ENCODE results near the gene HABP2. TPM values are rescaled to one million over a fixed set of nuclear protein-coding genes. Genes with fewer than 3 reads are reported as not detected.
A peak's percentile ranks its signal among the peaks of the same experiment; 100 is the strongest.

Gene HABP2
- polyA plus RNA-seq, 1 of the 3 experiments (the other 2 are of a cell fraction), result not detected

DNA sequence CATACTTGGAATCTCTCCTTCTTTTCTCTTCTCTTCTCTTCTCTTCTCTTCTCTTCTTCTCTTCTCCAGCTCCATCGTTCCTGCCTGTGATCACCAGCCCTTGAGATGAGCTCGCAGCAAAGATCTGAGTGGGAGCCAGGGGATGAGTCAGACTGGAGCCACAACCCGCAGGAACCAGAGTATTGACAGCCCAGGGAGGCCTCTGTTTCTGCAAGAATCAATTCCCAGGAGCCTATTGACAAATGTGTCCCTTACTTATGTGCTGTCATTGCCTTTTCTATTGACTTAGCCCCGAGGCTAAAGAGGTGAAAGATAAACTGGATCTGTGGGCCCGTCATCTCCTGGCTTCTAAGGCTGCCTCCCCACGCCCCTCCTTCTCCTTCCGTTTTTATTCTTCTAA is 13.1 kb upstream of the HABP2 start (continued):
- TF ChIP-seq, protein P1, sequence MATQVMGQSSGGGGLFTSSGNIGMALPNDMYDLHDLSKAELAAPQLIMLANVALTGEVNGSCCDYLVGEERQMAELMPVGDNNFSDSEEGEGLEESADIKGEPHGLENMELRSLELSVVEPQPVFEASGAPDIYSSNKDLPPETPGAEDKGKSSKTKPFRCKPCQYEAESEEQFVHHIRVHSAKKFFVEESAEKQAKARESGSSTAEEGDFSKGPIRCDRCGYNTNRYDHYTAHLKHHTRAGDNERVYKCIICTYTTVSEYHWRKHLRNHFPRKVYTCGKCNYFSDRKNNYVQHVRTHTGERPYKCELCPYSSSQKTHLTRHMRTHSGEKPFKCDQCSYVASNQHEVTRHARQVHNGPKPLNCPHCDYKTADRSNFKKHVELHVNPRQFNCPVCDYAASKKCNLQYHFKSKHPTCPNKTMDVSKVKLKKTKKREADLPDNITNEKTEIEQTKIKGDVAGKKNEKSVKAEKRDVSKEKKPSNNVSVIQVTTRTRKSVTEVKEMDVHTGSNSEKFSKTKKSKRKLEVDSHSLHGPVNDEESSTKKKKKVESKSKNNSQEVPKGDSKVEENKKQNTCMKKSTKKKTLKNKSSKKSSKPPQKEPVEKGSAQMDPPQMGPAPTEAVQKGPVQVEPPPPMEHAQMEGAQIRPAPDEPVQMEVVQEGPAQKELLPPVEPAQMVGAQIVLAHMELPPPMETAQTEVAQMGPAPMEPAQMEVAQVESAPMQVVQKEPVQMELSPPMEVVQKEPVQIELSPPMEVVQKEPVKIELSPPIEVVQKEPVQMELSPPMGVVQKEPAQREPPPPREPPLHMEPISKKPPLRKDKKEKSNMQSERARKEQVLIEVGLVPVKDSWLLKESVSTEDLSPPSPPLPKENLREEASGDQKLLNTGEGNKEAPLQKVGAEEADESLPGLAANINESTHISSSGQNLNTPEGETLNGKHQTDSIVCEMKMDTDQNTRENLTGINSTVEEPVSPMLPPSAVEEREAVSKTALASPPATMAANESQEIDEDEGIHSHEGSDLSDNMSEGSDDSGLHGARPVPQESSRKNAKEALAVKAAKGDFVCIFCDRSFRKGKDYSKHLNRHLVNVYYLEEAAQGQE (IDR thresholded peaks at IDR 0.05; ENCODE audit: low read depth, low read length), result no peak
- TF ChIP-seq TCF12 (IDR thresholded peaks at IDR 0.05), result no peak
- TF ChIP-seq RXRA (IDR thresholded peaks at IDR 0.05; ENCODE audit: borderline replicate concordance, low read depth), result no peak
- TF ChIP-seq JUND (IDR thresholded peaks at IDR 0.05), result peak; percentile 39; the same call in 1 of the 2 replicates
- TF ChIP-seq, protein P2, sequence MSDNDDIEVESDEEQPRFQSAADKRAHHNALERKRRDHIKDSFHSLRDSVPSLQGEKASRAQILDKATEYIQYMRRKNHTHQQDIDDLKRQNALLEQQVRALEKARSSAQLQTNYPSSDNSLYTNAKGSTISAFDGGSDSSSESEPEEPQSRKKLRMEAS (IDR thresholded peaks at IDR 0.05; ENCODE audit: low read depth), result no peak
- TF ChIP-seq MEF2A (IDR thresholded peaks at IDR 0.05; ENCODE audit: borderline replicate concordance, low read depth), result no peak
- no peak for TF ChIP-seq FOXM1 (IDR thresholded peaks at IDR 0.05; ENCODE audit: low read depth)
- TF ChIP-seq RAD21 (IDR thresholded peaks at IDR 0.05; ENCODE audit: low read length), result no peak
- TF ChIP-seq, protein P3, sequence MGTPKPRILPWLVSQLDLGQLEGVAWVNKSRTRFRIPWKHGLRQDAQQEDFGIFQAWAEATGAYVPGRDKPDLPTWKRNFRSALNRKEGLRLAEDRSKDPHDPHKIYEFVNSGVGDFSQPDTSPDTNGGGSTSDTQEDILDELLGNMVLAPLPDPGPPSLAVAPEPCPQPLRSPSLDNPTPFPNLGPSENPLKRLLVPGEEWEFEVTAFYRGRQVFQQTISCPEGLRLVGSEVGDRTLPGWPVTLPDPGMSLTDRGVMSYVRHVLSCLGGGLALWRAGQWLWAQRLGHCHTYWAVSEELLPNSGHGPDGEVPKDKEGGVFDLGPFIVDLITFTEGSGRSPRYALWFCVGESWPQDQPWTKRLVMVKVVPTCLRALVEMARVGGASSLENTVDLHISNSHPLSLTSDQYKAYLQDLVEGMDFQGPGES (IDR thresholded peaks at IDR 0.05; ENCODE audit: low read depth, low read length), result no peak
- TF ChIP-seq FOSL2 (IDR thresholded peaks at IDR 0.05; ENCODE audit: borderline replicate concordance, low read depth), result peak; percentile 58; the same call in 1 of the 2 replicates
- TF ChIP-seq, protein P4, sequence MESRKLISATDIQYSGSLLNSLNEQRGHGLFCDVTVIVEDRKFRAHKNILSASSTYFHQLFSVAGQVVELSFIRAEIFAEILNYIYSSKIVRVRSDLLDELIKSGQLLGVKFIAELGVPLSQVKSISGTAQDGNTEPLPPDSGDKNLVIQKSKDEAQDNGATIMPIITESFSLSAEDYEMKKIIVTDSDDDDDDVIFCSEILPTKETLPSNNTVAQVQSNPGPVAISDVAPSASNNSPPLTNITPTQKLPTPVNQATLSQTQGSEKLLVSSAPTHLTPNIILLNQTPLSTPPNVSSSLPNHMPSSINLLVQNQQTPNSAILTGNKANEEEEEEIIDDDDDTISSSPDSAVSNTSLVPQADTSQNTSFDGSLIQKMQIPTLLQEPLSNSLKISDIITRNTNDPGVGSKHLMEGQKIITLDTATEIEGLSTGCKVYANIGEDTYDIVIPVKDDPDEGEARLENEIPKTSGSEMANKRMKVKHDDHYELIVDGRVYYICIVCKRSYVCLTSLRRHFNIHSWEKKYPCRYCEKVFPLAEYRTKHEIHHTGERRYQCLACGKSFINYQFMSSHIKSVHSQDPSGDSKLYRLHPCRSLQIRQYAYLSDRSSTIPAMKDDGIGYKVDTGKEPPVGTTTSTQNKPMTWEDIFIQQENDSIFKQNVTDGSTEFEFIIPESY (IDR thresholded peaks at IDR 0.05; ENCODE audit: borderline replicate concordance, low read depth), result no peak
- TF ChIP-seq EZH2phosphoT487 (IDR thresholded peaks at IDR 0.05; ENCODE audit: borderline replicate concordance, low read depth), result no peak
- TF ChIP-seq TAF1 (IDR thresholded peaks at IDR 0.05; ENCODE audit: borderline replicate concordance, low read depth, low read length), result no peak
- TF ChIP-seq POLR2AphosphoS5 (IDR thresholded peaks at IDR 0.05; ENCODE audit: low read depth, low read length), result no peak

All from SK-N-SH (cell line).